Smooth muscle cell (in vitro differentiated cells): ENCODE results near the gene TMEM200A. TPM values are rescaled to one million over a fixed set of nuclear protein-coding genes. Genes with fewer than 3 reads are reported as not detected.
A peak's percentile ranks its signal among the peaks of the same experiment; 100 is the strongest.

Experiments used
- DNase-seq: peaks from one replicate; lab custom pipeline; 2025; ENCODE audit not compliant: unreplicated experiment; lab: John Stamatoyannopoulos, UW
- H2AFZ ChIP-seq: fragments of 200-600 bp; sonication (generic); 2 replicates; pipeline ENCODE4 v1.6.0; 2016; ENCODE audit warnings: antibody characterized with exemption, low read depth, mild to moderate bottlenecking
- H3F3A ChIP-seq: fragments of 200-600 bp; sonication (generic); 2 replicates; pipeline ENCODE4 v1.6.0; 2017; ENCODE audit warnings: antibody characterized with exemption, low read depth
- H3K27ac ChIP-seq: fragments of 200-600 bp; sonication (generic); 2 replicates; pipeline ENCODE4 v1.5.1; 2016; ENCODE audit warnings: low read depth, mild to moderate bottlenecking
- H3K27me3 ChIP-seq: fragments of 200-600 bp; sonication (generic); 2 replicates; pipeline ENCODE4 v1.6.1; 2016; ENCODE audit warnings: low read depth, mild to moderate bottlenecking
- H3K36me3 ChIP-seq: fragments of 200-600 bp; sonication (generic); 2 replicates; pipeline ENCODE4 v1.5.1; 2016; ENCODE audit warnings: low read depth
- H3K4me1 ChIP-seq: fragments of 200-600 bp; sonication (generic); 2 replicates; pipeline ENCODE4 v1.5.1; 2016; ENCODE audit warnings: low read depth
- H3K4me2 ChIP-seq: fragments of 200-600 bp; sonication (generic); 2 replicates; pipeline ENCODE4 v1.6.0; 2016; ENCODE audit warnings: mild to moderate bottlenecking
- H3K4me3 ChIP-seq: fragments of 200-600 bp; sonication (generic); 2 replicates; pipeline ENCODE4 v1.5.1; 2016; ENCODE audit warnings: mild to moderate bottlenecking
- H3K79me2 ChIP-seq: fragments of 200-600 bp; sonication (generic); 2 replicates; pipeline ENCODE4 v1.6.0; 2016; ENCODE audit warnings: low read depth, mild to moderate bottlenecking
- H3K9ac ChIP-seq: fragments of 200-600 bp; sonication (generic); 2 replicates; pipeline ENCODE4 v1.6.0; 2016; ENCODE audit warnings: low read depth
- H3K9me3 ChIP-seq: fragments of 200-600 bp; sonication (generic); replicated peaks from 2 replicates; pipeline ENCODE4 v1.5.1; 2016; ENCODE audit warnings: low read depth
- H4K20me1 ChIP-seq: fragments of 200-600 bp; sonication (generic); 2 replicates; pipeline ENCODE4 v1.6.0; 2016; ENCODE audit warnings: low read depth
- WGBS: methylation state at CpG from one replicate; pipeline ENCODE4 v1.1.7; 2016; ENCODE audit warnings: low lambda C conversion rate; 5-methylcytosine and 5-hydroxymethylcytosine counted together
- polyA plus RNA-seq: library from polyadenylated mRNA; unstranded; fragments of >200 nt; fragmentation: Nextera tagmentation; extraction: Ambion mirVana; gene quantifications from 2 replicates; pipeline ENCODE4 v1.2.1, GENCODE V29; 2016
- total RNA-seq: library from RNA; depleted of rRNA; stranded (reverse); fragments of >200 nt; gene quantifications from 2 replicates; pipeline ENCODE4 v1.2.3, GENCODE V29; 2014
- TF ChIP-seq, protein P1 (sequence below): fragments of 200-600 bp; sonication (generic); IDR thresholded peaks from 2 replicates; pipeline ENCODE4 v1.5.1; 2017; ENCODE audit warnings: borderline replicate concordance, mild to moderate bottlenecking, antibody characterized with exemption; ENCODE audit not compliant: insufficient read depth, poor library complexity, severe bottlenecking

The TMEM200A gene
- total and polyA plus RNA-seq, 2 experiments from 2014 or later: 84.7 to 116 TPM

DNA sequence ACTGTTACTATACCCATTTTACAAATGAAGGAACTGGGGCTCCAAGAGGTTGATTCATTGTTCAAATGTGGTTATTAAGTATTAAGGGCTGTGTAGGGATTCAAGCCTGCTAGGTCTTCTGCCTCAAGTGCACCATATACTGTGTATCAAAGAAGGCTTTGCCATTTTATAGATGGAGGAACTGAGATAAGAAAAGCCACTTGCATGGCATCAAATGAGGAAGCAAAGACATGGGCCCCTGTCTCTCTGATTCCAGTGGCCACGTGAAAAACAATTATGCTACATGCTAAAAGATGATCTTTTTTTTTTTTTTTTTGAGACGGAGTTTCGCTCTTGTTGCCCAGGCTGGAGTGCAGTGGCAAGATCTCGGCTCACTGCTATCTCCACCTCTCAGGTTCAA is 67.0 kb downstream of the TMEM200A start:
- WGBS: 98% methylated on average over 4 of the region's 4 CpGs
- Histone ChIP-seq H4K20me1 (no peaks in the 10 kb centered on the region), H3K4me3 (no peak overlapping the region), H3K9me3 (no peaks in the 10 kb centered on the region), H3F3A (peaks cover 26% of the 10 kb centered on the region), H3K36me3 (no peaks in the 10 kb centered on the region), H3K4me1 (peaks cover 25% of the 10 kb centered on the region), H3K27ac (peak overlapping the region; percentile 23), H3K9ac (no peak overlapping the region), H3K79me2 (peaks cover 78% of the 10 kb centered on the region), H3K4me2 (no peak overlapping the region), H2AFZ (no peak overlapping the region), H3K27me3 (no peaks in the 10 kb centered on the region)
- no peak for DNase-seq
- TF ChIP-seq, protein P1, sequence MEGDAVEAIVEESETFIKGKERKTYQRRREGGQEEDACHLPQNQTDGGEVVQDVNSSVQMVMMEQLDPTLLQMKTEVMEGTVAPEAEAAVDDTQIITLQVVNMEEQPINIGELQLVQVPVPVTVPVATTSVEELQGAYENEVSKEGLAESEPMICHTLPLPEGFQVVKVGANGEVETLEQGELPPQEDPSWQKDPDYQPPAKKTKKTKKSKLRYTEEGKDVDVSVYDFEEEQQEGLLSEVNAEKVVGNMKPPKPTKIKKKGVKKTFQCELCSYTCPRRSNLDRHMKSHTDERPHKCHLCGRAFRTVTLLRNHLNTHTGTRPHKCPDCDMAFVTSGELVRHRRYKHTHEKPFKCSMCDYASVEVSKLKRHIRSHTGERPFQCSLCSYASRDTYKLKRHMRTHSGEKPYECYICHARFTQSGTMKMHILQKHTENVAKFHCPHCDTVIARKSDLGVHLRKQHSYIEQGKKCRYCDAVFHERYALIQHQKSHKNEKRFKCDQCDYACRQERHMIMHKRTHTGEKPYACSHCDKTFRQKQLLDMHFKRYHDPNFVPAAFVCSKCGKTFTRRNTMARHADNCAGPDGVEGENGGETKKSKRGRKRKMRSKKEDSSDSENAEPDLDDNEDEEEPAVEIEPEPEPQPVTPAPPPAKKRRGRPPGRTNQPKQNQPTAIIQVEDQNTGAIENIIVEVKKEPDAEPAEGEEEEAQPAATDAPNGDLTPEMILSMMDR: no peak

DNA sequence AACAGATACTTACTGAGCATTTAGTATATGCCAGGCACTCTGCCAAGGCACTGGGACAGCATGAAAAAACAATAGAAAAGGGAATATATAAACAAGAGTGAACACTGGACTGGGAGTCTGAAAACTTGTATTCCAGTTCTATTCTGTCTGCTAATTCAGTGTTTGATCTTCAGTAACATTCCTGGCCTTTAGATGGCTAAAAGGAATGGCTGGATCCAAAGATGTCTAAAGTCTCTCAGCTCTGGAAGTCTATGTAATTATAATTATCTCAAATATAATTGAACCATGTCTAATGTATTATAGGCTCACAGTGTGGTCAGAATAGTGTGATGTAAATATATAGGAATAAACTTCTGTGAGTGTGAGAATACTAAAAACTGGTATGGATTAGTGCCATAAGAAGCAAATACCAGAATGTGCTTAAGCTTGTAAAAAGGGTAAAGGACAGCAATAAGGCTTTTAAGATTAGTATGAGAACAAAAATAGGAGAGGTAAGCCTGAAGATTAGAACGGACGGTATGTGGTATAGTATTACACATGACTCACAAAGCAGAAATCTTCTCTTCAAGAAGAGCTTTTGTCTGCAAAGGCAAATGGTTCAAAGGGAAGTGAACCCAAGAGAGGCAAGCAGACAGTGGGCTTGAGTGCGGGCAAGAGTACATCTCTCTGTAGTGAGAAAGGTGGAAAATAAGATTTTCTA is 68.5 kb downstream of the TMEM200A start:
- no peak for DNase-seq
- Histone ChIP-seq H2AFZ (no peak overlapping the region), H4K20me1 (no peaks in the 10 kb centered on the region), H3K9ac (no peak overlapping the region), H3F3A (peaks cover 20% of the 10 kb centered on the region), H3K27me3 (no peaks in the 10 kb centered on the region), H3K36me3 (no peaks in the 10 kb centered on the region), H3K4me2 (peak overlapping the region; percentile 53), H3K27ac (peak overlapping the region; percentile 61), H3K79me2 (peaks cover 66% of the 10 kb centered on the region), H3K9me3 (no peaks in the 10 kb centered on the region), H3K4me3 (no peak overlapping the region), H3K4me1 (peaks cover 32% of the 10 kb centered on the region)
- WGBS: 15% methylated on average over 3 of the region's 3 CpGs
- TF ChIP-seq, protein P1: no peak

DNA sequence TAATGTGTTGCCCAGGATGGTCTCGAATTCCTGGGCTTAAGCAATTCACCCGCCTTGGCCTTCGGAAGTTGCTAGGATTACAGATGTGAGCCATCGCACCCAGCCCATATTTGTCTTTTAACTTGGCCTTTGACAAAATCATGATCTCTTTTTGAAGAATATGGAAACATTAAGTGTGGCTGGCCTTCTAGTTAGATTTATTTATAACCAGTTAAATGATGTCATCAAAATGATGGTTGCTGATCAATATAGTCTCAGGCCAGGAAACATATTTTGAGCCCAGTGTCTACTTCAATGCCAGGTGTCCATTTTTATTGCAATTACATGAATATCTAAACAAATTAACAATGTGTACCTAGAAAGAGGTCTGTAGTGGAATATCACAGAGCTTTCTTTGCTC is 69.4 kb downstream of the TMEM200A start:
- H3K9me3 ChIP-seq: no peaks in the 10 kb centered on the region
- no peak overlapping the region for H3K9ac ChIP-seq
- no peak overlapping the region for H2AFZ ChIP-seq
- peak overlapping the region; percentile 53 for H3K4me2 ChIP-seq
- H3K4me3 ChIP-seq: no peak overlapping the region
- no peaks in the 10 kb centered on the region for H4K20me1 ChIP-seq
- no peaks in the 10 kb centered on the region for H3K27me3 ChIP-seq
- peak overlapping the region; percentile 61 for H3K27ac ChIP-seq
- TF ChIP-seq, protein P1: no peak
- H3K4me1 ChIP-seq: peaks cover 32% of the 10 kb centered on the region
- peaks cover 62% of the 10 kb centered on the region for H3K79me2 ChIP-seq
- 79% methylated on average over 4 of the region's 4 CpGs for WGBS
- peaks cover 20% of the 10 kb centered on the region for H3F3A ChIP-seq
- H3K36me3 ChIP-seq: no peaks in the 10 kb centered on the region
- no peak for DNase-seq

DNA sequence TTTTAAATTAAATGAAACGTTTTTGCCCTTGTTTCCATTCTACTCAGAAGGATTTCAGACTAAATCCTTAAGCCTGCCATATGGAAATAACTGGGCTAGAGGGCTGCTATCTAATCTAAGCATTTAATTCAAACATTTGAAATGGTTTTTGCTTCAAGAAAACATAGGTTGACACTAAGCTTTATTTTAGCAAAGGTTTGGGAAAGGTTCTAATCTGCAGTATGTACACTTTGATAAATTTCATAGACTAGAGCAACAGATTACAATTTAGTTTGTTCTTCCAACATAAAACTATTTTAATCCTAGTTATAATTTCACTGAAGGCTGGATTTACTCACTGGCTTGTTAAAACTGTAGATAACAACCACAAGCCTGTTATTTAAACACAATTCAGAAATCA is 72.1 kb downstream of the TMEM200A start:
- DNase-seq: no peak
- Histone ChIP-seq H2AFZ (no peak overlapping the region), H4K20me1 (no peaks in the 10 kb centered on the region), H3K79me2 (peaks cover 50% of the 10 kb centered on the region), H3K4me2 (peak overlapping the region; percentile 51), H3K9ac (no peak overlapping the region), H3F3A (peaks cover 20% of the 10 kb centered on the region), H3K27ac (peak overlapping the region; percentile 60), H3K36me3 (peaks cover 9% of the 10 kb centered on the region), H3K4me1 (peaks cover 32% of the 10 kb centered on the region), H3K4me3 (no peak overlapping the region), H3K9me3 (no peaks in the 10 kb centered on the region), H3K27me3 (no peaks in the 10 kb centered on the region)
- TF ChIP-seq, protein P1: no peak
- WGBS: 20% methylated on average over 1 of the region's 1 CpG
